Neutrophil (primary cell): ENCODE results near the gene MBD1.
"Not testable (repeated sequence)": the region's sequence is repeated elsewhere in the genome, so short reads cannot be mapped to it uniquely, and the experiment has no call there.

Experiments
- H3K27ac ChIP-seq: fragments of 200-600 bp; sonication (generic); 2 replicates; pipeline ENCODE4 v1.5.1; 2016; ENCODE audit warnings: mild to moderate bottlenecking, moderate library complexity
- H3K27me3 ChIP-seq: fragments of 200-600 bp; sonication (generic); 2 replicates; pipeline ENCODE4 v1.6.0; 2016; ENCODE audit warnings: mild to moderate bottlenecking
- H3K36me3 ChIP-seq: fragments of 200-600 bp; sonication (generic); 2 replicates; pipeline ENCODE4 v1.5.1; 2017
- H3K4me1 ChIP-seq, 2 experiments: fragments of 200-600 bp in 1 of 2; sonication (generic) in 1 of 2; 1 replicate in 1 of 2; 2 replicates in 1 of 2; pipeline versions ENCODE4 v1.5.1 to v1.6.1; 2013 to 2016; ENCODE audit warnings: low read depth in 1 of 2, low read length in 1 of 2, mild to moderate bottlenecking in 1 of 2, moderate library complexity in 1 of 2; ENCODE audit not compliant: control insufficient read depth in 1 of 2, insufficient read depth in 1 of 2
- H3K4me3 ChIP-seq, 2 experiments: fragments of 200-600 bp in 1 of 2; sonication (generic) in 1 of 2; 1 replicate in 1 of 2; 2 replicates in 1 of 2; pipeline ENCODE4 v1.5.1; 2013 to 2016; ENCODE audit warnings: low read depth in 1 of 2, low read length in 1 of 2, mild to moderate bottlenecking in 1 of 2, moderate library complexity in 1 of 2
- H3K9me3 ChIP-seq: fragments of 200-600 bp; sonication (generic); 2 replicates; pipeline ENCODE4 v1.5.1; 2016
- CTCF ChIP-seq: fragments of 200-600 bp; sonication (generic); IDR thresholded peaks from 2 replicates; pipeline ENCODE4 v1.5.1; 2016; ENCODE audit warnings: antibody characterized with exemption

The MBD1 gene

GRCh38 chr18:50313873-50314460 lies 32.6 kb upstream of the MBD1 start:
- no peaks in the 10 kb centered on the region for H3K9me3 ChIP-seq
- TF ChIP-seq CTCF = no peak
- H3K4me3 ChIP-seq = no peak overlapping the region
- H3K27me3 ChIP-seq = peaks cover 17% of the 10 kb centered on the region
- no peaks in the 10 kb centered on the region for H3K4me1 ChIP-seq
- no peaks in the 10 kb centered on the region for H3K36me3 ChIP-seq
- no peak overlapping the region for H3K27ac ChIP-seq

DNA sequence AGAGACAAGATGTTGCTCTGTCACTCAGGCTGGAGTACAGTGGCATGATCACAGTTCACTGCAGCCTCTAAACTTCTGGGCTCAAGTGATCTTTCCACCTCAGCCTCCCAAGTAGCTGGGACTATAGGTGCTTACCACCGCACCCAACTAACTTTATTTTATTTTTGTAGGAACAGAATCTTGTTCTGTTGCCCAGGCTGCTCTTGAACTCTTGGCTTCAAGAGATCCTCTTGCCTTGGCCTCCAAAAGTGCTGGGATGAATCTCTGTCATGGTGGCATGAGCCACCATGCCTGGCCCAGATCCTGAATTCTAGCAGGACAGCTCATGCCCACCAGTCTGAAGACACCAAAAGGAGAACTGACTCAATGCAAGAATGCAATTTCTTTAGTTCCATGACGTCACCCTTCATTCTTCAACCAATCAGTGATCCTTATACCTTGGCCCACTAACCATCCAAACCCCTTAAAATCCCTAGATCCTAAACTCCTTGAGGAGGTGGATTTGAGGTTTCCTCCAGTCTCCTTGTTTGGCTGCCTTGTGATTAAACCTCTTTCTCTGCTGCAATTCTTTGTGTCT lies 31.8 kb upstream of the MBD1 start:
- no peak overlapping the region for H3K27ac ChIP-seq
- no peak for TF ChIP-seq CTCF
- H3K36me3 ChIP-seq = no peaks in the 10 kb centered on the region
- peaks cover 11% of the 10 kb centered on the region for H3K27me3 ChIP-seq
- no peak overlapping the region for H3K4me3 ChIP-seq
- H3K4me1 ChIP-seq = peaks cover 8% of the 10 kb centered on the region in 2 experiments
- H3K9me3 ChIP-seq = no peaks in the 10 kb centered on the region

- no peak for TF ChIP-seq CTCF
- H3K4me1 ChIP-seq = peaks cover 14 to 15% of the 10 kb centered on the region in 2 experiments
Measured at GRCh38 chr18:50312296-50313030, 31.1 kb upstream of the MBD1 start.

DNA sequence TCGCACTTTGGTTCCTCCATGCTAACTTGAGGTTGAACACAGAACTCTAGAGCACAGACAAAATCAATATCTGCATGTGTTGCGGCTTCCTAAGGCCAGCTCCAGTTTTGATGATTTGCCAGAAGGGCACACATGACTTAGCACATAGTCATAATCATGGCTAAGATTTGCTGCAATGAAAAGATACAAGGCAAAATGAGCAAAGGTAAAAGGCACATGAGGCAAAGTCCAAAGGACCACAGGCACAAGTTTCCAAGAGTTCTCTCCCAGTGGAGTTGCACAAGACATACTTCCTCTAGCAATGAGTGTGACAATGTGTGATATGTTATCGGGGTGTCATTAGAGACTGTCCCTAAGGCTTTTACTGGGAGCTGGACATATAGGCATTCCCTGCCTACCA lies 30.3 kb upstream of the MBD1 start:
- H3K36me3 ChIP-seq = no peaks in the 10 kb centered on the region
- TF ChIP-seq CTCF = no peak
- H3K9me3 ChIP-seq = no peaks in the 10 kb centered on the region
- H3K4me1 ChIP-seq = peaks cover 20 to 21% of the 10 kb centered on the region in 2 experiments
- no peak overlapping the region for H3K27ac ChIP-seq
- H3K27me3 ChIP-seq = peaks cover 11% of the 10 kb centered on the region
- H3K4me3 ChIP-seq = no peak overlapping the region

More at GRCh38 chr18:50312296-50313030, 31.1 kb upstream of the MBD1 start:
- Histone ChIP-seq H3K27ac (no peak overlapping the region), H3K9me3 (no peaks in the 10 kb centered on the region), H3K4me3 (no peak overlapping the region), H3K36me3 (no peaks in the 10 kb centered on the region), H3K27me3 (peaks cover 11% of the 10 kb centered on the region)

- Histone ChIP-seq H3K27ac (no peak overlapping the region), H3K27me3 (peaks cover 2% of the 10 kb centered on the region), H3K9me3 (no peaks in the 10 kb centered on the region), H3K4me3 (no peak overlapping the region), H3K36me3 (no peaks in the 10 kb centered on the region), H3K4me1 (peaks cover 20 to 21% of the 10 kb centered on the region in 2 experiments)
- TF ChIP-seq CTCF = no peak
Measured at GRCh38 chr18:50310080-50310479, 28.8 kb upstream of the MBD1 start.

DNA sequence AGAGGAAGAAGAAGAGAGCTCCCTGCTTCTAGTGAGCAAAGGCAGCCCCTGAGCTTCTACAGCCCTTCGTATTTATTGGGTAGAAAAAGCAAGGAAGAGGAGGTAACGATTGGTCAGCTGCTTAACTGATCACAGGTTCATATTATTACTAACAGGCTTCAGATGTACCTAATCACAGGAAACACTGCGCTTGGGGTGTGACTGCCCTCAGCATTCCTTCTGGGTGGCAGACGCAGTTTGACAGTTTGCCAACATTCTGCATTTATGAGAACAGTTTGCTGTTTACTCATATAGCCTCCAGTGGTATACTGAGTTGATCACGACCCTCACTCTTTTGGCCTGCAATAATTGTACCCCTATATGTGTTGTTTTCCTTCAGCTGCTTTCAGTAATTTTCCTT lies 27.5 kb upstream of the MBD1 start:
- H3K9me3 ChIP-seq, H3K36me3 ChIP-seq, H3K27me3 ChIP-seq, H3K4me3 ChIP-seq: not testable (repeated sequence)
- Histone ChIP-seq H3K27ac (peak overlapping the region; percentile 71), H3K4me1 (peaks cover 20 to 21% of the 10 kb centered on the region in 2 experiments)
